IMR-90 (cell line): ENCODE data around the gene DDC. TPM values are rescaled to one million over a fixed set of nuclear protein-coding genes. Genes with fewer than 3 reads are reported as not detected.

Experiments
- ATAC-seq: fragments of 200-7000 bp; cut with Tn5 transposase; 2 replicates; pipeline ENCODE4 v1.9.1; 2020; ENCODE audit warnings: low read depth, mild to moderate bottlenecking, moderate library complexity
- BruUV-seq: library from RNA; stranded (reverse); fragments of 400-500 nt; replicated peaks from 2 replicates; lab custom pipeline; 2021; lab: Mats Ljungman, UMichigan
- CTCF ChIA-PET: fragments of 300-600 bp; formaldehyde crosslinking; extraction: SDS; loops from one replicate; lab custom pipeline; 2021; ENCODE audit warnings: antibody characterized with exemption; lab: Yijun Ruan, JAX
- POLR2A ChIA-PET: fragments of 300-600 bp; sonication (Branson Sonifier 250); formaldehyde crosslinking; loops from one replicate; lab custom pipeline; 2022; ENCODE audit warnings: antibody characterized with exemption; ENCODE audit not compliant: unreplicated experiment; lab: Charles Lee
- DNase-seq: peaks from one replicate; pipeline ENCODE4 v3.0.0; 2013
- H2AFZ ChIP-seq: replicated peaks from 2 replicates; pipeline ENCODE3; 2013; ENCODE audit warnings: low read length, mild to moderate bottlenecking; ENCODE audit not compliant: poor library complexity
- H2AK5ac ChIP-seq: 2 replicates; pipeline ENCODE4 v1.6.1; 2013; ENCODE audit warnings: low read depth, low read length, inconsistent platforms
- H2AK9ac ChIP-seq: replicated peaks from 2 replicates; pipeline ENCODE3; 2013; ENCODE audit warnings: mild to moderate bottlenecking, low read depth, low read length, moderate library complexity; ENCODE audit not compliant: poor library complexity
- H2BK120ac ChIP-seq: 2 replicates; pipeline ENCODE4 v1.6.1; 2013; ENCODE audit warnings: low read depth, low read length, inconsistent platforms
- H2BK15ac ChIP-seq: 3 replicates; pipeline ENCODE4 v1.6.1; 2013; ENCODE audit warnings: low read depth, low read length, inconsistent platforms
- H2BK20ac ChIP-seq: 2 replicates; pipeline ENCODE4 v1.6.1; 2013; ENCODE audit warnings: low read depth, mild to moderate bottlenecking, inconsistent platforms, low read length, moderate library complexity
- H2BK5ac ChIP-seq: 2 replicates; pipeline ENCODE4 v1.6.1; 2013; ENCODE audit warnings: mild to moderate bottlenecking, low read depth, low read length, inconsistent platforms; ENCODE audit not compliant: poor library complexity, severe bottlenecking
- H3K14ac ChIP-seq: replicated peaks from 2 replicates; pipeline ENCODE4 v1.6.1; 2013; ENCODE audit warnings: low read depth, low read length, inconsistent platforms
- H3K18ac ChIP-seq: 2 replicates; pipeline ENCODE4 v1.6.1; 2013; ENCODE audit warnings: low read depth, low read length, control low read depth
- H3K23ac ChIP-seq: 2 replicates; pipeline ENCODE4 v1.6.1; 2013; ENCODE audit warnings: low read depth, low read length, inconsistent platforms
- H3K27ac ChIP-seq: 2 replicates; pipeline ENCODE4 v1.5.1; 2013; ENCODE audit warnings: mild to moderate bottlenecking, control low read depth, low read length; ENCODE audit not compliant: insufficient read depth
- H3K27me3 ChIP-seq: 2 replicates; pipeline ENCODE4 v1.6.1; 2013; ENCODE audit warnings: low read length; ENCODE audit not compliant: control insufficient read depth, insufficient read depth
- H3K36me3 ChIP-seq: 2 replicates; pipeline ENCODE4 v1.6.1; 2013; ENCODE audit warnings: low read length, mixed read lengths; ENCODE audit not compliant: control insufficient read depth, insufficient read depth
- H3K4ac ChIP-seq: 2 replicates; pipeline ENCODE4 v1.6.1; 2013; ENCODE audit warnings: low read depth, low read length, inconsistent platforms
- H3K4me1 ChIP-seq: 2 replicates; pipeline ENCODE4 v1.6.1; 2013; ENCODE audit warnings: low read length, mixed read lengths; ENCODE audit not compliant: control insufficient read depth, insufficient read depth
- H3K4me2 ChIP-seq: 2 replicates; pipeline ENCODE4 v1.6.1; 2013; ENCODE audit warnings: low read depth, mild to moderate bottlenecking, control low read depth, low read length, moderate library complexity
- H3K4me3 ChIP-seq: 2 replicates; pipeline ENCODE4 v1.5.1; 2013; ENCODE audit warnings: low read depth, mild to moderate bottlenecking, control low read depth, low read length, moderate library complexity; ENCODE audit not compliant: insufficient read depth
- H3K56ac ChIP-seq: 2 replicates; pipeline ENCODE4 v1.6.1; 2013; ENCODE audit warnings: low read length, inconsistent platforms; ENCODE audit not compliant: insufficient read depth; ENCODE audit errors: extremely low read depth
- H3K79me1 ChIP-seq, 2 experiments: 2 replicates each; pipeline ENCODE4 v1.6.1; 2013; ENCODE audit warnings: low read length in 2 of 2, inconsistent platforms in 1 of 2, low read depth in 1 of 2
- H3K9ac ChIP-seq: 2 replicates; pipeline ENCODE4 v1.6.1; 2013; ENCODE audit warnings: low read depth, low read length, control low read depth
- H3K9me1 ChIP-seq: 2 replicates; pipeline ENCODE4 v1.6.1; 2013; ENCODE audit warnings: low read length, inconsistent platforms; ENCODE audit not compliant: insufficient read depth
- H3K9me3 ChIP-seq: 2 replicates; pipeline ENCODE4 v1.6.1; 2013; ENCODE audit warnings: low read length; ENCODE audit not compliant: control insufficient read depth, insufficient read depth
- H4K20me1 ChIP-seq: 2 replicates; pipeline ENCODE4 v1.6.1; 2013; ENCODE audit warnings: low read length, inconsistent platforms; ENCODE audit not compliant: insufficient read depth
- H4K5ac ChIP-seq: 2 replicates; pipeline ENCODE4 v1.6.1; 2013; ENCODE audit warnings: mild to moderate bottlenecking, low read depth, low read length, control low read depth
- H4K8ac ChIP-seq, 2 experiments: 2 replicates each; pipeline ENCODE4 v1.6.1; 2013; ENCODE audit warnings: low read depth in 2 of 2, low read length in 2 of 2, control low read depth in 1 of 2, inconsistent platforms in 1 of 2
- H4K91ac ChIP-seq: 2 replicates; pipeline ENCODE4 v1.6.1; 2013; ENCODE audit warnings: low read depth, low read length, inconsistent platforms; ENCODE audit not compliant: insufficient read depth
- CHD1 ChIP-seq: IDR thresholded peaks from 2 replicates; pipeline ENCODE4 v1.6.1; 2012; ENCODE audit warnings: low read depth, low read length, improper control_type of control experiment
- CTCF ChIP-seq: conservative IDR thresholded peaks from 2 replicates; pipeline ENCODE4 v1.5.1; 2012; ENCODE audit warnings: mild to moderate bottlenecking, low read depth, low read length, improper control_type of control experiment
- NFE2L2 ChIP-seq: fragments of 150-350 bp; IDR thresholded peaks from 2 replicates; pipeline ENCODE4 v1.6.1; 2016; ENCODE audit warnings: low read depth, mild to moderate bottlenecking, low read length
- dilution Hi-C: fragments of 300-500 bp; cut with HindIII; formaldehyde crosslinking; loops from one replicate; pipeline ENCODE4 v1.14.3; 2018; ENCODE audit warnings: low sequenced_read_pairs; ENCODE audit not compliant: unreplicated experiment
- in situ Hi-C: fragments of 300-500 bp; cut with MboI; formaldehyde crosslinking; loops from 3 replicates; pipeline ENCODE4 v1.14.3; 2019; ENCODE audit warnings: low sequenced_read_pairs, inconsistent platforms, mixed read lengths
- intact Hi-C: fragments of 100-400 bp; cut with micrococcal nuclease; formaldehyde crosslinking; loops from 2 replicates; pipeline ENCODE4 v1.10.0; 2022
- polyA plus RNA-seq, 3 experiments: library from polyadenylated mRNA; depleted of rRNA; stranded (reverse); fragments of >200 nt; gene quantifications; 2 replicates each; pipeline ENCODE4 v1.2.3, GENCODE V29; 2012; ENCODE audit warnings: low replicate concordance in 1 of 3
- total RNA-seq: library from RNA; depleted of rRNA; stranded (reverse); fragments of >200 nt; gene quantifications from 2 replicates; pipeline ENCODE4 v1.2.3, GENCODE V29; 2012

DDC gene
- total and polyA plus RNA-seq, 2 of the 4 experiments (the other 2 are of a cell fraction): not detected

DNA sequence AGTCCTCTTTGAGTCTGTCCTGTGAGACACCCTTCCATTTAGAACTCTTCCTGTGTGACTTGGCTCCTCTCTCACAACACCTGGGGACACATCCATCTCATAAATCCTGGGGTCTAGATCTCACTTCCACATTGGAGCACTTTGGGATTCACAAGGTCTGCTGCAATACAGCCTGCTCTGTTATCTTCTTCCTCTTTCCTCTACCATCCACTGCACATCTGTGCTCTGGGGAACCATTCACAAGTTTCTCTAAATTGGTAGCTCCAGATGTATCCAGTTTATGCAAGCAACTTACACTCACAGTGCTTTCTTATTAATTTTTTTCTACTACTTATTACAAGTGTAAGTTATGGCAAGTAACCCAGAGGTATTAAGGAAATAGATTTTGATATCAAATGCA is 109.5 kb downstream of the DDC start:
- CTCF ChIA-PET: no interaction called here
- intact Hi-C loops: no loop called here

More for the DNA sequence above, 109.5 kb downstream of the DDC start:
- H2BK120ac ChIP-seq: no peak overlapping the region
- H3K79me1 ChIP-seq: no peaks in the 10 kb centered on the region
- POLR2A ChIA-PET: no interaction called here
- H2BK5ac ChIP-seq: no peak overlapping the region
- in situ Hi-C loops (loop anchor here (25.0 kb wide), 1 partner anchor 232 kb away; no protein-coding TSS in a partner anchor), dilution Hi-C loops (no loop called here)
- H2AK9ac ChIP-seq: no peak overlapping the region
- no peak overlapping the region for H2AFZ ChIP-seq
- no peak overlapping the region for H3K27ac ChIP-seq
- no peak overlapping the region for H4K91ac ChIP-seq
- no peak overlapping the region for H4K5ac ChIP-seq
- H3K4me3 ChIP-seq: no peak overlapping the region
- peaks cover 9% of the 10 kb centered on the region for H3K27me3 ChIP-seq
- no peak overlapping the region for H3K14ac ChIP-seq
- H3K9ac ChIP-seq: no peak overlapping the region
- no peak overlapping the region for H4K8ac ChIP-seq
- H2BK15ac ChIP-seq: no peak overlapping the region
- H3K4me1 ChIP-seq: no peaks in the 10 kb centered on the region
- H3K36me3 ChIP-seq: no peaks in the 10 kb centered on the region
- no peak for DNase-seq
- no peaks in the 10 kb centered on the region for H3K9me1 ChIP-seq
- H3K56ac ChIP-seq: no peak overlapping the region
- H3K4ac ChIP-seq: no peak overlapping the region
- no peak overlapping the region for H3K23ac ChIP-seq
- H4K20me1 ChIP-seq: no peaks in the 10 kb centered on the region
- no peaks in the 10 kb centered on the region for H3K9me3 ChIP-seq
- H2BK20ac ChIP-seq: no peak overlapping the region
- ATAC-seq: no peak
- H3K4me2 ChIP-seq: no peak overlapping the region
- H2AK5ac ChIP-seq: no peak overlapping the region
- TF ChIP-seq CTCF: no peak
- no peak for TF ChIP-seq NFE2L2
- TF ChIP-seq CHD1: no peak
- H3K18ac ChIP-seq: no peak overlapping the region
- no TSS peak for BruUV-seq
